Natural killer cell (primary cell): ENCODE measurements around the gene TBC1D22B. TPM values are rescaled to one million over a fixed set of nuclear protein-coding genes. Genes with fewer than 3 reads are reported as not detected.

Source experiments
- ATAC-seq, 3 donors: fragments of 150-1000 bp in 2 of 3; fragments of 200-7000 bp in 1 of 3; cut with Tn5 transposase; 1 replicate in 1 of 3; 2 replicates in 2 of 3; pipeline ENCODE4 v1.10.0; 2021; ENCODE audit warnings: mild to moderate bottlenecking in 2 of 3, moderate library complexity in 2 of 3
- DNase-seq, 2 donors: peaks; one replicate each; pipeline versions ENCODE4 v3.0.0 to v3.0.0-alpha.2; 2013 to 2021; ENCODE audit warnings: mixed read lengths in 1 of 2
- H3K27ac ChIP-seq: one replicate; pipeline ENCODE4 v1.5.1; 2013; ENCODE audit warnings: mild to moderate bottlenecking, low read length
- H3K27me3 ChIP-seq: one replicate; pipeline ENCODE4 v1.6.1; 2013; ENCODE audit warnings: low read length; ENCODE audit not compliant: control insufficient read depth, insufficient read depth
- H3K36me3 ChIP-seq: one replicate; pipeline ENCODE4 v1.6.1; 2013; ENCODE audit warnings: low read length; ENCODE audit not compliant: control insufficient read depth, insufficient read depth
- H3K4me1 ChIP-seq: one replicate; pipeline ENCODE4 v1.6.1; 2013; ENCODE audit warnings: low read length; ENCODE audit not compliant: control insufficient read depth, insufficient read depth
- H3K4me3 ChIP-seq: one replicate; pipeline ENCODE4 v1.5.1; 2013; ENCODE audit warnings: low read length
- H3K9me3 ChIP-seq: one replicate; pipeline ENCODE4 v1.6.1; 2013; ENCODE audit warnings: low read length; ENCODE audit not compliant: control insufficient read depth, insufficient read depth
- H3K27ac Mint-ChIP-seq, 2 donors: one replicate each; pipeline ENCODE4 v1.8.0; 2022; ENCODE audit warnings: mild to moderate bottlenecking in 2 of 2, mixed read lengths in 2 of 2, moderate library complexity in 1 of 2
- H3K27me3 Mint-ChIP-seq, 2 donors: one replicate each; pipeline ENCODE4 v1.8.0; 2022; ENCODE audit warnings: low read depth in 2 of 2, mixed read lengths in 2 of 2
- H3K36me3 Mint-ChIP-seq: one replicate; pipeline ENCODE4 v1.8.0; 2022; ENCODE audit warnings: mixed read lengths
- H3K4me1 Mint-ChIP-seq, 2 donors: one replicate each; pipeline ENCODE4 v1.8.0; 2022; ENCODE audit warnings: mixed read lengths in 2 of 2
- H3K4me3 Mint-ChIP-seq: one replicate; pipeline ENCODE4 v1.8.0; 2022; ENCODE audit warnings: mild to moderate bottlenecking, moderate library complexity, mixed read lengths
- H3K9me3 Mint-ChIP-seq, 2 donors: one replicate each; pipeline ENCODE4 v1.8.0; 2022; ENCODE audit warnings: mixed read lengths in 2 of 2
- CTCF ChIP-seq: fragments of 200-600 bp; IDR thresholded peaks from one replicate; pipeline ENCODE4 v1.8.0; 2022; ENCODE audit warnings: antibody characterized with exemption
- WGBS: methylation state at CpG from one replicate; pipeline ENCODE4 v1.1.7; 2013; ENCODE audit warnings: missing lambda C conversion rate; ENCODE audit not compliant: insufficient coverage; 5-methylcytosine and 5-hydroxymethylcytosine counted together
- intact Hi-C: fragments of 100-400 bp; cut with micrococcal nuclease; formaldehyde crosslinking; loops from one replicate; pipeline ENCODE4 v1.14.2; 2022
- total RNA-seq, 4 donors: library from RNA; stranded (reverse); fragments of 120-200 nt in 1 of 4; gene quantifications; one replicate each; pipeline versions ENCODE4 v1.2.3 to v1.2.4, GENCODE V29; 2013 to 2022

Gene TBC1D22B
- total RNA-seq, 3 donors from 2014 or later (not counting 1 experiment from before 2014, with no cell fraction given) = 8.0 to 12.1 (median 12.0) TPM

GRCh38 chr6:37222125-37222967 is 35.2 kb upstream of the TBC1D22B start:
- ATAC-seq = peak; percentile 88 to 92 (median 90)
- Mint-ChIP-seq H3K4me3 (peak overlapping the region; percentile 84), H3K36me3 (no peaks in the 10 kb centered on the region), H3K9me3 (no peaks in the 10 kb centered on the region), H3K27ac (peak overlapping the region; percentile 76 to 81), H3K4me1 (peaks cover 14% of the 10 kb centered on the region in 2 donors), H3K27me3 (no peaks in the 10 kb centered on the region)
- H3K4me3 ChIP-seq = peak overlapping the region; percentile 85
- H3K27me3 ChIP-seq = no peaks in the 10 kb centered on the region
- TF ChIP-seq CTCF = no peak
- intact Hi-C loops = no loop called here
- peaks cover 16% of the 10 kb centered on the region for H3K4me1 ChIP-seq
- under 1% methylated on average over 39 of the region's 39 CpGs for WGBS
- H3K9me3 ChIP-seq = no peaks in the 10 kb centered on the region
- peak; percentile 41 to 80 for DNase-seq
- peak overlapping the region; percentile 28 for H3K27ac ChIP-seq
- no peaks in the 10 kb centered on the region for H3K36me3 ChIP-seq

GRCh38 chr6:37222992-37223391 is 34.6 kb upstream of the TBC1D22B start:
- Mint-ChIP-seq H3K36me3 (no peaks in the 10 kb centered on the region), H3K27me3 (no peaks in the 10 kb centered on the region), H3K4me1 (peaks cover 14% of the 10 kb centered on the region in 2 donors), H3K4me3 (peak overlapping the region; percentile 84), H3K9me3 (no peaks in the 10 kb centered on the region), H3K27ac (peak overlapping the region; percentile 76 to 81)
- no peaks in the 10 kb centered on the region for H3K27me3 ChIP-seq
- peaks cover 16% of the 10 kb centered on the region for H3K4me1 ChIP-seq
- intact Hi-C loops = no loop called here
- H3K4me3 ChIP-seq = peak overlapping the region; percentile 85
- no peaks in the 10 kb centered on the region for H3K36me3 ChIP-seq
- no peak for TF ChIP-seq CTCF
- peak overlapping the region; percentile 28 for H3K27ac ChIP-seq
- DNase-seq (no peak), ATAC-seq (no peak)
- H3K9me3 ChIP-seq = no peaks in the 10 kb centered on the region

- Mint-ChIP-seq H3K9me3 (no peaks in the 10 kb centered on the region), H3K36me3 (no peaks in the 10 kb centered on the region), H3K27me3 (no peaks in the 10 kb centered on the region), H3K4me1 (peaks cover 14% of the 10 kb centered on the region in 2 donors), H3K27ac (no peak overlapping the region), H3K4me3 (peak overlapping the region; percentile 7)
- no peaks in the 10 kb centered on the region for H3K27me3 ChIP-seq
- WGBS = 87% methylated on average over 5 of the region's 5 CpGs
- ATAC-seq = no peak
- no peak for TF ChIP-seq CTCF
- no peak for DNase-seq
- no peak overlapping the region for H3K4me3 ChIP-seq
- H3K27ac ChIP-seq = no peak overlapping the region
- intact Hi-C loops = no loop called here
- H3K4me1 ChIP-seq = peaks cover 16% of the 10 kb centered on the region
- no peaks in the 10 kb centered on the region for H3K9me3 ChIP-seq
- H3K36me3 ChIP-seq = no peaks in the 10 kb centered on the region
Observed at GRCh38 chr6:37225350-37226169, 32.0 kb upstream of the TBC1D22B start.
